ENCODE data around the gene POLR2E. TPM values are rescaled to one million over a fixed set of nuclear protein-coding genes. Genes with fewer than 3 reads are reported as not detected.

The POLR2E gene
- total RNA-seq, result 69.5 and 71.2 TPM in 2 replicates

DNA sequence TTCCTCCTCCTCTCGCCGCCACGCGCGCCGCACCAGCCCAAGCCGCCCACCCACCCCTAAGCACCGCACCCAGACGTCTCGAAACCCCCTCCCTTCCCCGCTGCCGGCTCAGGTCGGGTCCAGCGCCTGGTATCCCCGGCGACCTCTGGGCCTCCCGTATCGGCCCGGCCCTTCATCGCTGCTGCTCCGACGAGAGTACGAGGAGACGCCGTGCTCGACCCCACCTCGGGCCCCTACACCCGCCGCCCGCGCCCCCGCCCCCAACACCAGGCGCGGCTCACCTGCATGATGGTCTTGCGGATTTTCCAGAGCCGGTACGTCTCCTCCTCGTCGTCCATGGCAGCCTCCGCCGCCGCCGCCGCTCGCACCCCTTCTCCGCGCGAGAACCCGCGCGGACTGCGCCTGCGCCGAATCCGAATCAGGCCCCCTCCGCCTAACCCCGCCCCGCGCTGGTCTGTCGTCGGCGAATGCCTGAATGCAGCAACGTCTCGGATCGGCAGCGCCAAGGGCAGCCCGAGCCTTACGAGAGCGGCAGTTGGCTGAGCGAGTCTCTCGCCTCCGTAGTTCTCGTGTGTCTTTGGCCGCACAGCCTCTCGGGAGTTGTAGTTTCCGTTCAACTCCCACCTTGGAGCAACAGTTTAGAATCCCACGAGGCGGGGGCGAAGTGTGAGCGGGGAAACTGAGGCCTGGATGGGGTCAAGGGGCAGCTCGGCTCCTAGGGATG, at the start of gene POLR2E:
Gene POLR2E (minus strand): TSS at position 398 of the 724 bp plus-strand sequence. CDS start 60 bp downstream, at position 338.
- peak within 1 kb of the TSS; percentile 91 for H3K4me3 ChIP-seq (ENCODE audit: low read depth, low read length)
- TF ChIP-seq, protein P1, sequence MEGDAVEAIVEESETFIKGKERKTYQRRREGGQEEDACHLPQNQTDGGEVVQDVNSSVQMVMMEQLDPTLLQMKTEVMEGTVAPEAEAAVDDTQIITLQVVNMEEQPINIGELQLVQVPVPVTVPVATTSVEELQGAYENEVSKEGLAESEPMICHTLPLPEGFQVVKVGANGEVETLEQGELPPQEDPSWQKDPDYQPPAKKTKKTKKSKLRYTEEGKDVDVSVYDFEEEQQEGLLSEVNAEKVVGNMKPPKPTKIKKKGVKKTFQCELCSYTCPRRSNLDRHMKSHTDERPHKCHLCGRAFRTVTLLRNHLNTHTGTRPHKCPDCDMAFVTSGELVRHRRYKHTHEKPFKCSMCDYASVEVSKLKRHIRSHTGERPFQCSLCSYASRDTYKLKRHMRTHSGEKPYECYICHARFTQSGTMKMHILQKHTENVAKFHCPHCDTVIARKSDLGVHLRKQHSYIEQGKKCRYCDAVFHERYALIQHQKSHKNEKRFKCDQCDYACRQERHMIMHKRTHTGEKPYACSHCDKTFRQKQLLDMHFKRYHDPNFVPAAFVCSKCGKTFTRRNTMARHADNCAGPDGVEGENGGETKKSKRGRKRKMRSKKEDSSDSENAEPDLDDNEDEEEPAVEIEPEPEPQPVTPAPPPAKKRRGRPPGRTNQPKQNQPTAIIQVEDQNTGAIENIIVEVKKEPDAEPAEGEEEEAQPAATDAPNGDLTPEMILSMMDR (IDR thresholded peaks at IDR 0.05; ENCODE audit: insufficient read depth, low read depth, low read length), result no peak
- DNase-seq (ENCODE audit: low read depth), result peak; percentile 98

GRCh38 chr19:1144741-1145140, 49.6 kb upstream of the POLR2E start:
- TF ChIP-seq, protein P1 (IDR thresholded peaks at IDR 0.05; ENCODE audit: insufficient read depth, low read depth, low read length), result no peak
- DNase-seq (ENCODE audit: low read depth), result no peak
- H3K4me3 ChIP-seq (ENCODE audit: low read depth, low read length), result no peak overlapping the region

GRCh38 chr19:1143828-1144399, 48.7 kb upstream of the POLR2E start:
- DNase-seq (ENCODE audit: low read depth), result no peak
- H3K4me3 ChIP-seq (ENCODE audit: low read depth, low read length), result no peak overlapping the region
- TF ChIP-seq, protein P1 (IDR thresholded peaks at IDR 0.05; ENCODE audit: insufficient read depth, low read depth, low read length), result no peak

- DNase-seq (ENCODE audit: low read depth), result no peak
- TF ChIP-seq, protein P1 (IDR thresholded peaks at IDR 0.05; ENCODE audit: insufficient read depth, low read depth, low read length), result no peak
- H3K4me3 ChIP-seq (ENCODE audit: low read depth, low read length), result no peak overlapping the region
These were observed 46.8 kb upstream of the POLR2E start for GRCh38 chr19:1141944-1142343.

DNA sequence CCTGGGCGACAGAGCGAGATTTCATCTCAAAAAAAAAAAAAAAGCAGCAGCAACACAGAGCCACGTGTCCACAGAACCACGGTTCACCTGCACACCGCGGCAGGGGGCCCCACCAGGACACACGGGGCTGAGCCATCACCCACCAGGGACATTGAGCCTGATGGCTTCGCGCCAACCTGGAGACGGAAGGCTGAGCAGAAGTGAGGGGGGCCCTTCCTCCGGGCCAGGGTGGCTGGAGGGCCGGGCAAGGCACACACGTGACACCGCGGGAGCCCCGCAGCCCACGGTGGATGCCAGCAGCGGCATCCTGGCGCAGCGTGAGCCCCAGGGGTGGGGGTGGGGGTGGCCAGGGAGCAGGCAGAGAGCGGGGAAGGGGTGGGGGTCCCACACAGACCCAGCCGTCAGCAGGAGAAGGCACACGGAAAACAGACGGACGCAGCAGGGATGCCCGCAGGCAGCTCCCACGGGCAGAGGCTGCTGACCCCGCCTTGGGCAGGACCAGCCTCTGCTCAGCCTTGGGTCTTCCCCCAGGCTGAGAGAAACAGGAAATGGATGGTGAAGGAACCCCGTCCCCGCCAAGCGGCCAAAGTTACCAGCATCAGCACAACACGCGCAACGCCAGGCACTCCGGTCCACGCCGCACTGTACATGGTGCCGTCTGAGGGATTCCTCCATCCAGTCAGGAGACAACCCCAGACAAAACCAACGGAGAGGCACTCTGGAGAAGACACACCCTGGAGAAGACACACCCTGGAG, 45.3 kb upstream of the POLR2E start:
- TF ChIP-seq, protein P1 (IDR thresholded peaks at IDR 0.05; ENCODE audit: insufficient read depth, low read depth, low read length), result no peak
- no peak for DNase-seq (ENCODE audit: low read depth)
- H3K4me3 ChIP-seq (ENCODE audit: low read depth, low read length), result no peak overlapping the region

GRCh38 chr19:1139126-1139525, 44.0 kb upstream of the POLR2E start:
- no peak overlapping the region for H3K4me3 ChIP-seq (ENCODE audit: low read depth, low read length)
- TF ChIP-seq, protein P1 (IDR thresholded peaks at IDR 0.05; ENCODE audit: insufficient read depth, low read depth, low read length), result no peak
- no peak for DNase-seq (ENCODE audit: low read depth)
